ENCODE measurements around the gene PTGER1.

GRCh38 chr19:14479975-14480699 is 5.0 kb upstream of the PTGER1 start:
- TF ChIP-seq POLR2A (IDR thresholded peaks at IDR 0.05; ENCODE audit: low read depth, low read length) (no peak), POLR2AphosphoS5 (IDR thresholded peaks at IDR 0.05; ENCODE audit: low read depth, low read length) (no peak), TAF1 (IDR thresholded peaks at IDR 0.05; ENCODE audit: borderline replicate concordance, low read depth, low read length) (no peak)

Data from GM12892 (cell line).